ENCODE data around the gene GALNT14. TPM values are rescaled to one million over a fixed set of nuclear protein-coding genes. Genes with fewer than 3 reads are reported as not detected.

GALNT14 gene
- total RNA-seq, 1 experiment from 2014 or later: 6.0 TPM

GRCh38 chr2:31109633-31110192 lies 28.5 kb downstream of the GALNT14 start:
- ChIA-PET POLR2A (no interaction called here), CTCF (interaction anchor here (1.1 kb wide), 1 partner anchor 60 kb away, joined by 4 read pairs; no protein-coding TSS in a partner anchor)

GRCh38 chr2:31108561-31109286 lies 29.5 kb downstream of the GALNT14 start:
- H3K27me3 Mint-ChIP-seq (ENCODE audit: low read depth): peaks cover 10% of the 10 kb centered on the region
- no peak for DNase-seq (ENCODE audit: low spot score)
- H3K4me1 Mint-ChIP-seq: no peaks in the 10 kb centered on the region; the same call in 1 of the 2 replicates
- ChIA-PET CTCF (interaction anchor here (1.2 kb wide), 1 partner anchor 29 kb away, joined by 4 read pairs; the partner anchor contains the start of gene GALNT14), POLR2A (no interaction called here)
- H3K36me3 Mint-ChIP-seq: peaks cover 8% of the 10 kb centered on the region; the same call in 1 of the 2 replicates
- ATAC-seq: no peak
- peaks cover 8% of the 10 kb centered on the region for H3K9me3 Mint-ChIP-seq
- no peak overlapping the region for H3K27ac Mint-ChIP-seq
- H3K4me3 Mint-ChIP-seq: no peak overlapping the region
- TF ChIP-seq, protein P1, sequence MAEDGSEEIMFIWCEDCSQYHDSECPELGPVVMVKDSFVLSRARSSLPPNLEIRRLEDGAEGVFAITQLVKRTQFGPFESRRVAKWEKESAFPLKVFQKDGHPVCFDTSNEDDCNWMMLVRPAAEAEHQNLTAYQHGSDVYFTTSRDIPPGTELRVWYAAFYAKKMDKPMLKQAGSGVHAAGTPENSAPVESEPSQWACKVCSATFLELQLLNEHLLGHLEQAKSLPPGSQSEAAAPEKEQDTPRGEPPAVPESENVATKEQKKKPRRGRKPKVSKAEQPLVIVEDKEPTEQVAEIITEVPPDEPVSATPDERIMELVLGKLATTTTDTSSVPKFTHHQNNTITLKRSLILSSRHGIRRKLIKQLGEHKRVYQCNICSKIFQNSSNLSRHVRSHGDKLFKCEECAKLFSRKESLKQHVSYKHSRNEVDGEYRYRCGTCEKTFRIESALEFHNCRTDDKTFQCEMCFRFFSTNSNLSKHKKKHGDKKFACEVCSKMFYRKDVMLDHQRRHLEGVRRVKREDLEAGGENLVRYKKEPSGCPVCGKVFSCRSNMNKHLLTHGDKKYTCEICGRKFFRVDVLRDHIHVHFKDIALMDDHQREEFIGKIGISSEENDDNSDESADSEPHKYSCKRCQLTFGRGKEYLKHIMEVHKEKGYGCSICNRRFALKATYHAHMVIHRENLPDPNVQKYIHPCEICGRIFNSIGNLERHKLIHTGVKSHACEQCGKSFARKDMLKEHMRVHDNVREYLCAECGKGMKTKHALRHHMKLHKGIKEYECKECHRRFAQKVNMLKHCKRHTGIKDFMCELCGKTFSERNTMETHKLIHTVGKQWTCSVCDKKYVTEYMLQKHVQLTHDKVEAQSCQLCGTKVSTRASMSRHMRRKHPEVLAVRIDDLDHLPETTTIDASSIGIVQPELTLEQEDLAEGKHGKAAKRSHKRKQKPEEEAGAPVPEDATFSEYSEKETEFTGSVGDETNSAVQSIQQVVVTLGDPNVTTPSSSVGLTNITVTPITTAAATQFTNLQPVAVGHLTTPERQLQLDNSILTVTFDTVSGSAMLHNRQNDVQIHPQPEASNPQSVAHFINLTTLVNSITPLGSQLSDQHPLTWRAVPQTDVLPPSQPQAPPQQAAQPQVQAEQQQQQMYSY (CRISPR knock-in tag; IDR thresholded peaks at IDR 0.05): no peak
- TF ChIP-seq ZBTB21 (CRISPR knock-in tag; IDR thresholded peaks at IDR 0.05; ENCODE audit: borderline replicate concordance) (no peak), GRHL2 (CRISPR knock-in tag; IDR thresholded peaks at IDR 0.05; ENCODE audit: insufficient replicate concordance, severe bottlenecking) (no peak)
- TF ChIP-seq, protein P2, sequence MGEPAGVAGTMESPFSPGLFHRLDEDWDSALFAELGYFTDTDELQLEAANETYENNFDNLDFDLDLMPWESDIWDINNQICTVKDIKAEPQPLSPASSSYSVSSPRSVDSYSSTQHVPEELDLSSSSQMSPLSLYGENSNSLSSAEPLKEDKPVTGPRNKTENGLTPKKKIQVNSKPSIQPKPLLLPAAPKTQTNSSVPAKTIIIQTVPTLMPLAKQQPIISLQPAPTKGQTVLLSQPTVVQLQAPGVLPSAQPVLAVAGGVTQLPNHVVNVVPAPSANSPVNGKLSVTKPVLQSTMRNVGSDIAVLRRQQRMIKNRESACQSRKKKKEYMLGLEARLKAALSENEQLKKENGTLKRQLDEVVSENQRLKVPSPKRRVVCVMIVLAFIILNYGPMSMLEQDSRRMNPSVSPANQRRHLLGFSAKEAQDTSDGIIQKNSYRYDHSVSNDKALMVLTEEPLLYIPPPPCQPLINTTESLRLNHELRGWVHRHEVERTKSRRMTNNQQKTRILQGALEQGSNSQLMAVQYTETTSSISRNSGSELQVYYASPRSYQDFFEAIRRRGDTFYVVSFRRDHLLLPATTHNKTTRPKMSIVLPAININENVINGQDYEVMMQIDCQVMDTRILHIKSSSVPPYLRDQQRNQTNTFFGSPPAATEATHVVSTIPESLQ (CRISPR knock-in tag; IDR thresholded peaks at IDR 0.05): no peak

More at GRCh38 chr2:31109633-31110192, 28.5 kb downstream of the GALNT14 start:
- peaks cover 16% of the 10 kb centered on the region for H3K27me3 Mint-ChIP-seq (ENCODE audit: low read depth)
- TF ChIP-seq, protein P3, sequence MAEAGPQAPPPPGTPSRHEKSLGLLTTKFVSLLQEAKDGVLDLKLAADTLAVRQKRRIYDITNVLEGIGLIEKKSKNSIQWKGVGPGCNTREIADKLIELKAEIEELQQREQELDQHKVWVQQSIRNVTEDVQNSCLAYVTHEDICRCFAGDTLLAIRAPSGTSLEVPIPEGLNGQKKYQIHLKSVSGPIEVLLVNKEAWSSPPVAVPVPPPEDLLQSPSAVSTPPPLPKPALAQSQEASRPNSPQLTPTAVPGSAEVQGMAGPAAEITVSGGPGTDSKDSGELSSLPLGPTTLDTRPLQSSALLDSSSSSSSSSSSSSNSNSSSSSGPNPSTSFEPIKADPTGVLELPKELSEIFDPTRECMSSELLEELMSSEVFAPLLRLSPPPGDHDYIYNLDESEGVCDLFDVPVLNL (CRISPR knock-in tag; IDR thresholded peaks at IDR 0.05; ENCODE audit: borderline replicate concordance, low read depth): no peak
- no peak for TF ChIP-seq IRF1 (CRISPR knock-in tag; IDR thresholded peaks at IDR 0.05)
- no peak for TF ChIP-seq ATF3 (CRISPR knock-in tag; conservative IDR thresholded peaks at IDR 0.05)
- no peak for TF ChIP-seq GTF2I (CRISPR knock-in tag; conservative IDR thresholded peaks at IDR 0.05)
- TF ChIP-seq ZNF671 (CRISPR knock-in tag; IDR thresholded peaks at IDR 0.05): no peak
- TF ChIP-seq ZNF423 (CRISPR knock-in tag; IDR thresholded peaks at IDR 0.05): no peak
- TF ChIP-seq NFATC4 (CRISPR knock-in tag; IDR thresholded peaks at IDR 0.05): no peak
- TF ChIP-seq RORB (CRISPR knock-in tag; IDR thresholded peaks at IDR 0.05): no peak
- TF ChIP-seq MXD4 (CRISPR knock-in tag; IDR thresholded peaks at IDR 0.05; ENCODE audit: borderline replicate concordance): no peak
- no peak for TF ChIP-seq TEAD1 (CRISPR knock-in tag; IDR thresholded peaks at IDR 0.05)
- no peak for TF ChIP-seq NFYB (CRISPR knock-in tag; conservative IDR thresholded peaks at IDR 0.05; ENCODE audit: low read depth)
- no peak for TF ChIP-seq JAZF1 (CRISPR knock-in tag; IDR thresholded peaks at IDR 0.05)
- no peak for TF ChIP-seq ZNF219 (CRISPR knock-in tag; IDR thresholded peaks at IDR 0.05; ENCODE audit: borderline replicate concordance)
- TF ChIP-seq, protein P4, sequence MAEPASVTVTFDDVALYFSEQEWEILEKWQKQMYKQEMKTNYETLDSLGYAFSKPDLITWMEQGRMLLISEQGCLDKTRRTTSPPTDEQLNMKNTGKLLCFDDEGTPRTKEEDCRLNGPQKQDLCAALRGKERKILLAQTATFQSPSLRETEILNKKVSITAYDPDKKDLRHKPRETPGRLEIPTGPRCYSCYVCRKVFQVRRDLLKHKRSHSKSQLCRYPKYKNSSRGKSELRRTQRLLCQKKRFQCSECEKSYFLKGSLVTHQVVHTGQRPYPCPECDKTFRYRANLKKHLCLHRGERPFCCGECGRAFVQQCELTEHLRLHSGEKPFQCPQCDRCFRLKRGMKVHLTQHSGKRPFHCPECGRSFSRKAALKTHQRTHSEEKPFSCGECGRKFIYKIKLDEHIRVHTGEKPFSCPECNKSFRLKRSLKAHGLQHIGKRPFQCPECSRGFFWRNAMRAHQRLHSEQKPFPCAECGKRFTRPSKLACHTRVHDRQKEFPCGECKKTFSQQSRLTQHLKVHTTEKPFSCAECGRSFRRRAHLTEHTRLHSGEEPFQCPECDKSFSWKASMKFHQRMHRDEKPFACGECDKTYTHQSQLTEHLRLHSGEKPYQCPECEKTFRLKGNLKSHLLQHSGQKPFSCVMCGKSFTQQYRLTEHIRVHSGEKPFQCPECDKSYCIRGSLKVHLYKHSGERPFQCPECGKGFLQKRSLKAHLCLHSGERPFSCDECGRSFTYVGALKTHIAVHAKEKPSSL (CRISPR knock-in tag; conservative IDR thresholded peaks at IDR 0.05): no peak
- TF ChIP-seq CREM (CRISPR knock-in tag; IDR thresholded peaks at IDR 0.05): no peak
- TF ChIP-seq, protein P5, sequence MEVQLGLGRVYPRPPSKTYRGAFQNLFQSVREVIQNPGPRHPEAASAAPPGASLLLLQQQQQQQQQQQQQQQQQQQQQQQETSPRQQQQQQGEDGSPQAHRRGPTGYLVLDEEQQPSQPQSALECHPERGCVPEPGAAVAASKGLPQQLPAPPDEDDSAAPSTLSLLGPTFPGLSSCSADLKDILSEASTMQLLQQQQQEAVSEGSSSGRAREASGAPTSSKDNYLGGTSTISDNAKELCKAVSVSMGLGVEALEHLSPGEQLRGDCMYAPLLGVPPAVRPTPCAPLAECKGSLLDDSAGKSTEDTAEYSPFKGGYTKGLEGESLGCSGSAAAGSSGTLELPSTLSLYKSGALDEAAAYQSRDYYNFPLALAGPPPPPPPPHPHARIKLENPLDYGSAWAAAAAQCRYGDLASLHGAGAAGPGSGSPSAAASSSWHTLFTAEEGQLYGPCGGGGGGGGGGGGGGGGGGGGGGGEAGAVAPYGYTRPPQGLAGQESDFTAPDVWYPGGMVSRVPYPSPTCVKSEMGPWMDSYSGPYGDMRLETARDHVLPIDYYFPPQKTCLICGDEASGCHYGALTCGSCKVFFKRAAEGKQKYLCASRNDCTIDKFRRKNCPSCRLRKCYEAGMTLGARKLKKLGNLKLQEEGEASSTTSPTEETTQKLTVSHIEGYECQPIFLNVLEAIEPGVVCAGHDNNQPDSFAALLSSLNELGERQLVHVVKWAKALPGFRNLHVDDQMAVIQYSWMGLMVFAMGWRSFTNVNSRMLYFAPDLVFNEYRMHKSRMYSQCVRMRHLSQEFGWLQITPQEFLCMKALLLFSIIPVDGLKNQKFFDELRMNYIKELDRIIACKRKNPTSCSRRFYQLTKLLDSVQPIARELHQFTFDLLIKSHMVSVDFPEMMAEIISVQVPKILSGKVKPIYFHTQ (CRISPR knock-in tag; IDR thresholded peaks at IDR 0.05): no peak
- TF ChIP-seq SMAD4 (CRISPR knock-in tag; IDR thresholded peaks at IDR 0.05): no peak
- TF ChIP-seq NR2C2 (CRISPR knock-in tag; IDR thresholded peaks at IDR 0.05): no peak
- no peaks in the 10 kb centered on the region; the same call in 1 of the 2 replicates for H3K4me1 Mint-ChIP-seq
- H3K4me3 Mint-ChIP-seq: no peak overlapping the region
- ATAC-seq: no peak
- DNase-seq (ENCODE audit: low spot score): no peak
- H3K27ac Mint-ChIP-seq: no peak overlapping the region
- peaks cover 18% of the 10 kb centered on the region for H3K36me3 Mint-ChIP-seq
- peaks cover 18% of the 10 kb centered on the region for H3K9me3 Mint-ChIP-seq
